Fibroblast of skin of right biceps (primary cell): ENCODE results near the gene C10orf71.

Source experiments
- DNase-seq: peaks from one replicate; pipeline ENCODE4 v3.0.0-alpha.2; 2013

C10orf71 gene

DNA sequence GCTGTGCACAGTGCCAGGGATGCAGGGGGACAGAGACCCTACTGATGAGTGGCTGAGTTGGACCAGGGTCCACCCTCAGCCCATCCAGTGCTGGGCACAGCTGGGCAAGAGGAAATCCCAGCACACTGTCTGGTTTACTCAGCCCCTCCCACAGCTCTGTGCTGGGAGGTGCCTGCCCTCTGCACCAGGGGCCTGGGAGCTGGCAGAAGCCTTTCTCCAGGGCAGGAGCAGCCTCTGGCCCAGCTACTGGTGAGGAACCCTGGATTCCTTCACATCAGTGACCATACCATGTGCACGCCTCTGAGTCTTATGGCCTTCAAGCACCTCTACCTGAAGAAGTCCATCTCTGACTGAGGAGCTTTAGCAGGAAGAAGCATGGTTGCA, 25.9 kb upstream of the C10orf71 start:
- DNase-seq = no peak

DNA sequence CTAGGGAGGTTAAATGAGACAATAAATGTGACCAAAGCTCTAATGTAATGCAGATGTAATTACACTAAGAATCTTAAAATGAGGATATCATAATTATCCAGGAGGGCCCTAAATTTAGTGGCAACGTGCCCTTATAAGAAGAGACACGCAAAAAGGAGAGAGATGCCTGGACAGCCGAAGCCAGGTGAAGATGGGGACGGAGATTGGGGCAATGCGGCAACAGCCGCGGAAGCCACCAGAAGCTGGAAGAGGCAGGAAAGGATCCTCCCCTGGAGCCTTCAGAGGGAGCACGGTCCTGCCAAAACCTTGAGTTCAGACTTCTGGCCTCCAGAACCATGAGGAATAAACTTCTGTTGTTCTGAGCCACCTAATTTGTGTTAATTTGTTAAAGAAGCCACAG, 25.3 kb upstream of the C10orf71 start:
- DNase-seq = no peak

DNA sequence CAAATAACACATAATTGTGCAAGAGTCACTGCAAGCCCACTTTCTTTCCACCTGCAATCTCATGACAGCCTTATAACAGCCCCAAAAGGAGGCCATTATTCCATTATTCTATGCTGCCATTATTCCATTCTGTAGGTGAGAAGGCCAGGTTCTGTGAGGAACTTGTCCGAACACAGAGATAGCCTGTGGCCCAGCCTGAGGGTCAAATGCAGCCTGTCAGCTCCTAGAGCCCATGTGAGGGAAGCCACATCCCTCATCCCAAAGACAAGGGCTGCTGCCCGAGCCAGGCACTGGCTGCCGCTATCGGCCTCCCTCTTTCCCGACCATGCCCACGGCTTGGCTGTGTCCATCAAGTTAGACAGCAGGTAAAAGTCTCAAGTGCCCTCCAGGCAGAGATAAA, 24.1 kb upstream of the C10orf71 start:
- no peak for DNase-seq

DNA sequence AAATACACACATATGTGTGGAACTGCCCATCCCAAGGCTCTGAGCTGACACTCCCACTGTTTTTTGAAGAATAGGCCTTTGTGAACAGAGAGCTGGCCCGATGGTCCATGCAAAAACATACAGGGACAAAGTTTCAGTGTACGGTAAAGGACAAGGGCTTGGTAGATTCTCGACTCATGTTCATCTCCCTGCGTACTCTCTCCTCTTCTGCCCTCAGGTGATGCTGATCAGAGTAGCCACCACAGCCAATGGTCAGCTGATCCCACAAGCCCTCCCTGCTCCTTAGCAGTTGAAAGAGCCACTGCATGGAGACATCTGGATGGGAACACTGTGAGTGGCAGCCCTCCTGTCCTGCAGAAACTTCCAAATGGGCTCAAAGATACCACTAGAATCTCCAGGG, 23.1 kb upstream of the C10orf71 start:
- no peak for DNase-seq

DNA sequence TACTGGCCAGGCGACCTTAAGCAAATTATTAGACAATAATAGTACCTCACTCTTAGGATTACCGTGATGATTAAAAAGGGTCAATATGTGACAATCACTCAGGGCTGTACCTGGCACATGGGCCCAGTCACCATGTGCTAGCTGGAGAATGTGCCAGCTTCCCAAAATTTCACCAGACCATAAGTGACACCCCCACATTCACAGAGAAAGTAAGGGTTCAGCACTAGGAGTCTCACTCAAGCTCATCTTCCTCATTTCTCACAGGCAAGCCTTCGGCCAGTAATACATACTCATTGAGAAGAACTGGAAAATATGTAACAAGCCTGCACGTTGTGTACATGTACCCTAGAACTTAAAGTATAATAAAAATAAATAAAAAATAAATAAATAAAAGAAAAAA, 22.4 kb upstream of the C10orf71 start:
- DNase-seq = no peak

DNA sequence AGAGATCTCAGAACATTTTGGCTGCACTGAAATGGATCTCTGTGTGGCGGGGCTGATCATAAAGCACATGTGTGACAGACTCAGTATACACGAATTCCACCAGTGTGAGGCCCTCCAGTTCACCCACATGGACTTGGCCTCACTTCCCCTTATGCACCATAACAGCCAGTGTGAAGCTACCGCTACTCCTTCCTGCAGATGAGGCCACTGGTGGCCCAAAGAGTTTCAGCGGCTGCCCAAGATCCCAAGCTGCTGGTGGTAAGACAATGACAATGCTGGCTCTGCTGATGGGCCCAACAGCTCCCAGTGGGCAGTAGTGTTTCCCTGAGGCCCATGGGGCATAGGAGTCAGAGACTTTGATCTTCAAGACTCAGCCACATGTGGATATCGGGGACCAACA, 21.0 kb upstream of the C10orf71 start:
- DNase-seq = no peak

DNA sequence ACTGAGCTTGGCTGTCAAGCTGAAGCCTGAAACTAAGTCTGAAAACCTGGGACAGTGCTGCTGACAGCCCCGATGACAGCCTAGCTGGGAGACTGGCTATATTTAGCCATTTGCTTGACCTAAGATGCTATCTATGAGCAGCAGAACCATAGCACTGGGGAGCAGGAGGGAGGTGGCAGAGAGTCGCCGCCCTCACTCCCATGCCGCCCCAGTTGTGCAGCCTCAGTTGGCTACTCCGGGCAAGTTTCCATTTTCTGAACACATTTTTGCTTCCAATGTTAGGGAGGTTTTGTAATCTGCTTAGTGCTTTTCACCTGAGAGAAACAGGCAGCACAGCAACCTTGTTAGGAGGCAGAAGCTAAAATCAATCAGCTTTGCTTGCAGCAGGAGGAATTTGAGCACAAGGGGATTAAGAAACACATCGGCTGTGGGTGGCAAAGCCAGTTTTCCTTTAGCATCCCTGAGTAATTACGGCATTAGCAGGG, 20.4 kb upstream of the C10orf71 start:
- DNase-seq = no peak

DNA sequence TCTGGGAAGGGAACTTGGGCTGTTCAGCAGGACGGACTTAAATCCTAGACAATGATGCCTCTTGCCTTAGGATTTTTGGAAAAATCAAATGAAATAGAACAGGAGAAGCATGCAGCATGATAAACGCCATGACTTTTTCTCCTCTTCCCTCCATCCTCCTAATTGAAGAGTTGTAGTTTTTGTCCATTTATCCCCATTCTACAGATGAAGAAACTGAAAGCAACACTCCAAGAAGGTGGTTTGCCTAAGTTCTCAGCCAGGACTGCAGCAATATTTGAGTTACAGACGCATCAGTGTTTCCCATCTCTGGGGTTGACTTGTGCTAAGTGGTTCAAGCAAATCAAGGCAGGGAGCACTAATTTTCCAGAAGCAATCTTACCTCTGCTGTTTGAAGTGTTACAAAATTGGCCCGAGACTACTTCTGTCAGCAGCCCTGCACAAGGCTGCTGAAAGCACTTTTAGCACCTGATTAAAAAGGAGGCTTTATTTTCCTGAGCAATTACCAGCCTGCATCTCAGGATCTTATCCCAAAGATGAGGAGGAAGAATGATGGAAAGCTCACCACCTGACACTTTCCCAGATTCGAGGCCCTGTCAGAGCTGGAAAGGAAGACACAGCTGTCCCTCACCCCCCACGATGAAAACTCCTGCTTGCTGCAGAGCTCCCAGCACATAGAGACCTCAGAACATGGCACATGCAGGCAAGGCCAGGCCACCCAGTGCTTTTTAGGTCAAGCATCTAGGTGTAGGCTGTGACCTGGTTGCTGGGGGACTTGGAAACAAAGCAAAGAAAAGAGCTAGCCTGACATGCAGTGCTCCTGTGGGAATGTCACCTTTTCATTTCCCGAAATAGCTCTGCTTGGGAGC, 19.7 kb upstream of the C10orf71 start:
- DNase-seq = no peak

DNA sequence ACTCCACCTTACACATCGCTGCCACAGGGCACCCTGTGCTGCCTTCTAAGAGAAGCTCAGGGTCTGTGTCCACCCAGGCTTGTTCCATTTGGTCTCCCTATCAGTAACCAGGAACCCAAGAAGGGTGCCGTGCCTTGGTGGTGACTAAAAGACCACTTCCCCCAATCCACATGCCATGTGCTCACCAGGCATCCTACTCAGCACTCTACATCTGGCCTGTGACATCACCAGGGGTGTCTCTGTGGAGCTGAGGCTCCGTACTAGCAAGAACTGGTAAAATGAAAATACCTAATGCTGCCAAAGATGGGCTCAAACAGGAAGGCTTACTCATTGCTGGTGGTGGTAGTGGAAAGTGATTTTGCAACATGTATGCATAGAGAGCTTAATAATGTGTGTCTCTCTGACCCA, 19.0 kb upstream of the C10orf71 start:
- DNase-seq = peak; percentile 73

DNA sequence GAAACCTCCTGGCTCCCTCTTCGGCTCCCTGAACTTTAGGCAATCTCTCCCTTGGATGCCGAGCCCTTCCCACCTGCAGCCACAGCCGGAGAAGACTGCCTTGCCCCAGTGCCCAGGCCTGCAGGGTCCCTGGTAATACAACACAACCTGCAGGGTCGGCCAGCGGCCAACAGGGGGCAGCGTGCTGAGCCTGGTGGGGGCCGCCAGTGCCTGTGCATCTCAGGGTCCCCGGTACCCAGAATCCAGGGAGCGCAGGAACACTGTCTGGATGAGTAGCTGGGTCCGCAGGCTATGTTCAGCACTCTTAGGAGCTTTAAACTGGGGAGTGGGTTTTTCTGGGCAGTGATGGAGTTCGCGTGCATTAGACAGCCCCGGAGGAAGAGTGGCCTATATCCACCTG, 17.5 kb upstream of the C10orf71 start:
- no peak for DNase-seq

DNA sequence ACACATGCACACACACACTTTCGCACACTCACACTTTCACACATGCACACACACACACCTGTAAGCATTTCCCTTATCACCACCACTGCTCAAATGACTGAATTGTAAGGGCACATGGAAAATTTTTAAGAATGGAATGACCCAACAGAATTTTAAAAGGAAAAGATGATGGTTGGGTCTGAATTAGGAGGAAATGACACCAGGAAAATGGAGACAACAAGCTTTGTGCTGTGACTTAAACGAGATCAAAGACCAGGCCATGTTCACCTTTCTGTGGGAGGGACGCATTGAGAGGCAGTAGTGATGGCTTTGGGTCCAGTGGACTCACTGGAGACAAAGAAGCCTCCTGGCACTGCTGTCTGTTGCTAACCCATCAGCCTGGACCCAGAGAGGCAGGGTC, 16.7 kb upstream of the C10orf71 start:
- no peak for DNase-seq

DNA sequence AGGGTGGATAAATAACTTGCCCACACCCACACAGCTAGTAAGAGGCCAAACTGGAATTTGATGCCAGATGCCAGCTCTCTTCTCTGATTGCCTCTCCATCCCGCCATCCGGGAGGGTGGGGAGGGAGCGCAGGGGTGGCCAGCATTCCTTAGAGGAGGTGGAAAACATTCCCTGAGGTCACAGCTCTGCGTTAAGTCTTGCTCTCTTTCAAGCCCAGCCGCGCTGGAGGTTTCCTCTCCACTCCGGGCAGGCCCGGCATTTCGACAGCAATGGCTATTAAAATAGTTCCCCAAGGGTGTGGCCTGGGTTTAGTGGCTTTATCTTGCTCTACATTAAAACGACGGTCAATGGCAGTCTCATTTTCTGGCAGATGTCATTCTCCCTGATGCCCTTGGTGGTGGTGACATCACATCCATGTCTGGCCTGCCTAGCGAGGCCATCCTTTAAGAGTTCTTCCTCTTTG, 16.1 kb upstream of the C10orf71 start:
- DNase-seq = no peak

DNA sequence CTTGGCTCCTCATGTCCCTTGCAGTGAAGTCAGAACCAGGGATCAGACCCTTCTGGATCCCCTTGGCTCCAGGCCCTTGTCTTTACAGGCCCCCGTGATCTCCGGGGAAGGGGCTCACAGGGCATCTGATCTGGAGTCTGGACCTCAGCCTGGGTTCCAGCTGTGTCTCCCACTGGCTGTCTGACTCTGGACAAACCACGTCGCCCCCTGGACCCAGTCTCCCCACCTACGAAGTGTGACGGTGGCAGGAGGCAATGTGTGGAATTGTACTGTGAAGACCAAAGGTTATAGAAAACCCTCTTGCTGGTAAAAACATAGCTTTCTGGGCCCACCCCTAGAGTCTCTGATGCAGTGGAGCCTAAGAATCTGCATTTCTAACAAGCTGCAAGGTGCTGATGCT, 15.5 kb upstream of the C10orf71 start:
- DNase-seq = no peak

DNA sequence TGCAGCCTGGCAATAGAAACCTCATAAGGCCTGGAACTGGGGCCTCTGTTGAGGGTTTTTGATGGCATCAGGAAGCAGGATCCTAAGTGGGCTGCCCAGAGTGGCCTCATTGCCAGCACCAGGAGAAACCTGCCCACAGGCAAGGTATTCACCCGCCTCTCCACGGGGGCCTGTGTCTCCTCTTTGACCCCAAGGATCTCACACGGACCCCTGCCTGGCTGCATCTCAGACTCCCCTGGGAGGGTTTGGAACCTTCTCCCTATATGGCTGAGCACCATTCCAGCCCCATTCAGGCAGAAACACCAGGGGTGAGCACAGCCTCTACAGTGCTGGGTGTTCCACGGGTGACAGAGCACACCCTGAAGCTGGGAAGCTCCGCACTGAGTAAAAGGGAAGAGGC, 14.6 kb upstream of the C10orf71 start:
- no peak for DNase-seq

DNA sequence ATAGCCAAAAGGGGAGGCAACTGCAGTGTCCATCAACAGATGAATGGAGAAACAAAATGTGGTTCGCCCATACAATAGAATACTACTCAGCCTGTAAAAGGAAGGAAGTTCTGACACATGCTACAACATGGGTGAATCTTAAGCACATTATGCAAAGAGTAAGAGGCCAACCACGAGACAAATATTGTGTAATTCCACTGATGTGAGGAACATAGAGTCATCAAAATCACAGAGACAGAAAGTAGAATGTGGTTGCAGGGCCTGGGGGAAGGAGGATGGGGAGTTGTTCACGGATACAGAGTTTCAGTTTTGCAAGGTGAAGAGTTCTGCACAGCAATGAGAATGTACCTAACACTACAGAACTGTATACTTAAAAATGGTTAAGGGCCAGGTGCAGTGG, 13.7 kb upstream of the C10orf71 start:
- DNase-seq = no peak

DNA sequence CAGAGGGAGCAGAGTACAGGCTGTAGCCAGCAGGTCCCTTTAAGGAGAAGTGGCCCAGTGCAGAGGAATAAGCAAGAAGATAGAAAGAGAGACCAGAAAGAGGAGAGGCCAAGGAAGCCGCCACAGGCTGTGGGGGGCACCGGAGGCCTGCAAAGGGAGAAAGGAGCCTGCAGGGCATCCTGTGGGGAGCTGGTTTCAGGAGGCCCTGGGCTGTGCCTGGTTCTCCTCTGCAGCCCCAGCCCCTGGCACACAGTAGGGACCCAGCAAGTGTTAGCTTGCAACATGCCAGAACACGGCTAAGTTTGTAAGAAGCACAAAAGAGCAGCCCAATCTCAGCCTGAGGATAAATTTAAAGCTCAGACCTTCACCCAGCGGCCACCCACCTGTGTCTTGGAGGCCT, 12.3 kb upstream of the C10orf71 start:
- DNase-seq = no peak

DNA sequence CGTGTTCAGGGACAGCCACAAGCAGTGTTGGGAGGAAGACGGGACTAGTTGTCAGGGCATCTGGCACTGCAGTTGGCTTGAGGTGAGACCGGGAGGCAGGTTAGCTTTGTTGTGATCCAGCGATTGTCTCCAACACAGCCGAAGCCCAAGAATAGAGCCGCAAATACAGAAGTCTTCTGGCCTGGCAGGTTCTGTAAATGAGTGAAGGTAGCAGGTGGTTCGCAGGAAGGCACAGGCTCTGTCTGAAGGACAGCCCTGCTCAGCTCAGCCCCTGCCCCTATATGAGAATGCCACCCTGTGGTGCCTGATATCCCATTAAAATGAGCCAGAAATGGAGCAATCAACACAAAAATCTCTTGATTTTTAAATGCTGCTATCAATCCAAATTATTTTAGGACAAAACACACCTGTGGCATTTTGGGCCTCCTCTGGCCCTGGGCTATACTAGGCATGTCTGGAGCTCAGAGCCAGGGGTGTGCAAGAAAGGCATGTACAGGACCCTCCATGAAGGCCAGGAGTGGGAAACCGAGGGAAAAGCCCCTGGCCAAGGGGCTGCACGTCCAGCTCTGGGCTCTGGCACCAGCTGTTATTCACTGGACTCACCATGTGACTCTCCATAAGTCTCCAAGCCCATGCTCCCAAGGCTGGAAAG, 11.2 kb upstream of the C10orf71 start:
- DNase-seq = no peak

DNA sequence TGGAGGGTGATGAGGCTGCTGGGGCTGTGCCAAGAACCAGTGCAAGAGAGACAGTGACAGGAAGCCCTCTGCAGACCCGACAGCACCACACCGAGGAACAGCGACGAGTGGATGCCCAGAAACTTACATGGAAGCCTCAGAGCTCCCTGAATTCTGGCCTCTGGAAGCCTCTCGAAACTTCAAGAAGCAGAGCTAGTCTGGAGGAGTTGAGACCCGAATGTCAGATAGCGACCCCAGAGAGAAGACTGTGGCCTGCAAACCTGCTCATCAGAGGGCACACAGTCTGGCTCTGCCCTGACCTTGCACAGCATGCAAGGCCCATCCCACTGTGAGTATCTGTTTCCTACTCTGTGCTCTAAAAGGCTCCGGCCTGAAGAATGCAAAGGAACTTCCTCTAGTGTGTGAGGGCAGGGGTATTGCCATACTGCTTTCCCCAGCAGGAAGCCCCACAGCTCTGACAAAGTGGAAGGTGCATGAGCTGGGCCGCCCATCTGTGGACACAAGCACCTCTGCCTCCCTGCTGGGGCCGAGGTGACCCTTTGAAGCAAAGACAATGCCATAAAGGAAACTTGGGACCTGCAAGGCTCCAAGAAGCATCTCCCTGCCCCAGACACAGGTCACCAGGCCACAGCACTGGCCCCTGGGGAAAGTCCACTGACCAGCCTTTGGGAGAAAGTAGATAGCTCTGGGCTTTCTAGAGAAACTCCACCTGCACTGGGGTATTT, 10.5 kb upstream of the C10orf71 start:
- no peak for DNase-seq

DNA sequence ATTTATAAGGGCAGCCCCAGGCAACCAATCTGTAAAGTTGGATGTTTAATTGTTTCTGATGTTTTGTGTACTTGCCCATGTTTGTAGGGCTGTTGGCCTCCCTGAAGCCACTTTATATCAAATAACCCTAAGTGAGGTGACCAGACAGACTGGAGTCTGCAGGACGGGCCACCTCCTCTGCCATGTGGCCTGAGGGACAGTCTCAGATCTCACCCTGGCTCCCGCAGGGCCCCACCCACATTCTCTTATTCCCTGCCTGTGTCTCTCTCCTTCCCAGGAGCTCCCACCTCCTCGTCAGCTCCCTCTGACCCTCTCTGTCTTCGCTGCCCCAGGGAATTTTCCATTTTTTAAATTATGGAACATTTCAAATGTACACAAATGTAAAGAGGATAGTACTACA, 9.5 kb upstream of the C10orf71 start:
- no peak for DNase-seq

DNA sequence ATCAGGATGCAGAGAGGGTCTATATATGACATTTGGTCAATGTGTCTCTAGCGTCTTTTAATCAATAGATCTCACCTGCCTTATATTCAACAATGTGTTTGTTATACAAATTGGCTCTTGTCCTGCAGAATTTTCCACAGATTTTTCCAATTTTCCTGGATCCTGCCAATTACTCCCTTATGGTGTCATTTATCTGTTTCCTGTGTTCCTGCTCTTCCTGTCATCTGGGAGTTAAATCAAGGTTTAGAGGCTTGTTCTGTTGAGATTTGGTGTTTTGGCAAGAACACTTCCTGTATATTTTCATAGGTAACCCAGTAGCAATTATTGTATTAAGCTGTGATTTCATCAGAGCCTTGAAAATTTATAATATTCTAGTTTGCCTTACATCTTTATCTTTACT, 8.8 kb upstream of the C10orf71 start:
- no peak for DNase-seq

DNA sequence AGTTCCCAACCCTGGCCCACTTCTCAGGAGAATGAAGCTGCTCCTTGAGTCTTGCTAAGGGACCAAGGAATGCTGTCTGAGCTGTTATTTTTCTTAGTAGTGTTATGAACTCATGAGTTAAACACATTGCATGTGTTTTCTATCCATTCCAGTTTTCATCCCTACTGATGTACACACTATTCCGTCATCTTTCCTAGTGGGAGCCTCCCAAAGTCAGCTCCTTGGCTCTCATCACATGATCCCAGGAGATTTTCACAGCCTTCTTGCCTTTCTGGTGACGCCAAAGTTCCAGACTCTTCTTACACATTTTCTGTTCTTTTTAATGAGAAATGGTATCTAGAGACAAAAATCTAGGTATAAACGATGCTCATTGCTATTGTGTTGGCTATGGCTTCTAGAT, 8.4 kb upstream of the C10orf71 start:
- DNase-seq = no peak

DNA sequence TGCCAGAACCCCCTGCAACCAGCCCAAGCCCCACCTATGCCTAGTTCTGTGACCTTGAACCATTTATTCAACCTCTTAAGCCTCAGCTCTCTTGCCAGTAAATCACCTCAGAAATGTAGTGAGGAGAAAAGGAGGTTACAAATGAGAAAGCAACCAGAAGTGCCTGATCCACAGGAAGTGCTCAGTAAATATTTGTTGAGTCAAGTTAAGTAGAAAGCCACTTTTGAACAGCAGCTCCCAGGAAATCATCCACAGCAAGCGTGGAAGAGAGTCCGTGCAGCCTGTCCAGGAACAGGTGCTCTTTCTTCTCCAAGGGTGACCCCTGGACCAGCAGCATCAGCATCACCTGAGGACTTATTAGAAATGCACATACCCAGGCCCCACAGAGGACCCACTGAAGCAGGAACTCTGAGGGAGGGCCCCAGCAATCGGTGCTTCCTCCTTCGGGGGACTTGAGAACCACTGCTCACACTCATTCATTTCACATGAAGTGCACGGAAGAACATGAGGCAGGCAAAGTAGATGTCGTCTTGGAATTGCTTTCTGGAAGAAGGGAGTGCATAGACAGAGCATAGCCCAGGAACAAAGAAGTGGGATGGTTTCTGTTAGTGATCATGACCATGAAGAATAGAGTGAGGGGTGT, 6.3 kb upstream of the C10orf71 start:
- DNase-seq = no peak

DNA sequence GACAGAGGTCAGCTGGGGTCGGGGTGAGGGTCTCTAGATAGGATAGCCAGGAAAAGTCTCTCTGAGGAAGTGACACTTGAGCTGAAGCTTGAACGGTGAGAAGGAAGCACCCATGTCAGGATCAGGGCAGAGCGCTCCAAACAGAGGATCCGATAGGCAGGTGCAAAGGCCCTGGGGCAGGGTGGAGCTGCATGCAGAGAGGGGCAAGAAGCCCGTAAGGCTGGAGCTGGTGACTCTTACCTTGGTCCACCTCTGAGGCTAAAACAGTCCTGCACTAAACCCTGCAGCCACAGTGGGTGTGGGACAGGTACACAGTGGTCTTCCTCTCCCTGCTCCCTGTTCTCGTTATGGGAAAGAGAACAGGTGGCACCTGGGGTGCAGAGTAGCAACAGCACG, 5.8 kb upstream of the C10orf71 start:
- no peak for DNase-seq
